K562 (cell line): Measurements from ENCODE around the gene CCNB1.
"Not testable (repeated sequence)": the region's sequence is repeated elsewhere in the genome, so short reads cannot be mapped to it uniquely, and the experiment has no call there.

ENCODE experiments used
- CREB1 ChIP-seq, 2 experiments: sonication (generic) in 1 of 2; formaldehyde crosslinking in 1 of 2; IDR thresholded peaks; 2 replicates each; pipeline versions ENCODE4 v1.6.1 to v1.8.0; 2012 to 2022; ENCODE audit warnings: inconsistent platforms in 1 of 2, mild to moderate bottlenecking in 1 of 2, missing genetic modification reagents in 1 of 2, moderate library complexity in 1 of 2
- HDGF ChIP-seq: fragments of 450-650 bp; IDR thresholded peaks from 2 replicates; pipeline ENCODE4 v1.6.1; 2016
- TEAD1 ChIP-seq, 2 experiments: fragments of 450-650 bp in 1 of 2; sonication (generic) in 1 of 2; formaldehyde crosslinking; IDR thresholded peaks; 2 replicates each; pipeline versions ENCODE4 v1.4.0 to v1.8.0; 2020 to 2022; ENCODE audit warnings: mild to moderate bottlenecking in 2 of 2, missing genetic modification reagents in 1 of 2
- ZNF165 ChIP-seq: fragments of 250-450 bp; sonication (Bioruptor Pico); IDR thresholded peaks from 2 replicates; pipeline ENCODE4 v1.4.0; 2020; ENCODE audit warnings: borderline replicate concordance
- ZNF232 ChIP-seq: sonication (generic); formaldehyde crosslinking; IDR thresholded peaks from 2 replicates; pipeline ENCODE4 v1.8.0; 2022; ENCODE audit warnings: mild to moderate bottlenecking, missing genetic modification reagents
- TF ChIP-seq, protein P1 (sequence below), 3 experiments: IDR thresholded peaks in 2 of 3; conservative IDR thresholded peaks in 1 of 3; 2 replicates each; pipeline ENCODE4 v1.5.1; 2011 to 2012; ENCODE audit warnings: low read length in 3 of 3, mild to moderate bottlenecking in 3 of 3, control low read depth in 2 of 3, improper control_type of control experiment in 1 of 3, inconsistent platforms in 1 of 3, low read depth in 1 of 3, mixed read lengths in 1 of 3, moderate library complexity in 1 of 3; ENCODE audit not compliant: insufficient read depth in 2 of 3
- TF ChIP-seq, protein P2 (sequence below), 2 experiments: fragments of 450-650 bp; formaldehyde crosslinking in 1 of 2; IDR thresholded peaks; 2 replicates each; pipeline versions ENCODE4 v1.4.0 to v1.6.1; 2014 to 2020; ENCODE audit warnings: mild to moderate bottlenecking in 2 of 2, borderline replicate concordance in 1 of 2, low read depth in 1 of 2

DNA sequence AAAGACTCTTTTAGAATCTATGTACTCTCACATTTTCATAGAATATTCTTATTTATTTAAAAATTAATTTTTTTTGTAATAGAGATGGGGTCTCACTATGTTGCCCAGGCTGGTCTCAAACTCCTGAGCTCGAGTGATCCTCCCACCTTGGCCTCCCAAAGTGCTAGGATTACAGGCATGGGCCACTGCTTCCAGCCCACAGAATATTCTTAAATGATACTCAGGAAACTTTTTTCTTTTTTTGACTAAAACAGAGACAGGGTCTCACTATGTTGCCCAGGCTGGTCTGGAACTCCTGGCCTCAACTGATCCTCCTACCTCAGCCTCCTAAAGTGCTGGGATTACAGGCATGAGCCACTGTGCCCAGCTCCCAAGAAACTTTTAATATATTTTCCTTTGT, 29.7 kb upstream of the CCNB1 start:
- TF ChIP-seq ZNF232 (CRISPR knock-in tag); TEAD1 (CRISPR knock-in tag; IDR thresholded peaks at IDR 0.05); CREB1 (IDR thresholded peaks at IDR 0.05); CREB1 (CRISPR knock-in tag; IDR thresholded peaks at IDR 0.05); ZNF165 (CRISPR knock-in tag); HDGF: not testable (repeated sequence)
- TF ChIP-seq, protein P1, sequence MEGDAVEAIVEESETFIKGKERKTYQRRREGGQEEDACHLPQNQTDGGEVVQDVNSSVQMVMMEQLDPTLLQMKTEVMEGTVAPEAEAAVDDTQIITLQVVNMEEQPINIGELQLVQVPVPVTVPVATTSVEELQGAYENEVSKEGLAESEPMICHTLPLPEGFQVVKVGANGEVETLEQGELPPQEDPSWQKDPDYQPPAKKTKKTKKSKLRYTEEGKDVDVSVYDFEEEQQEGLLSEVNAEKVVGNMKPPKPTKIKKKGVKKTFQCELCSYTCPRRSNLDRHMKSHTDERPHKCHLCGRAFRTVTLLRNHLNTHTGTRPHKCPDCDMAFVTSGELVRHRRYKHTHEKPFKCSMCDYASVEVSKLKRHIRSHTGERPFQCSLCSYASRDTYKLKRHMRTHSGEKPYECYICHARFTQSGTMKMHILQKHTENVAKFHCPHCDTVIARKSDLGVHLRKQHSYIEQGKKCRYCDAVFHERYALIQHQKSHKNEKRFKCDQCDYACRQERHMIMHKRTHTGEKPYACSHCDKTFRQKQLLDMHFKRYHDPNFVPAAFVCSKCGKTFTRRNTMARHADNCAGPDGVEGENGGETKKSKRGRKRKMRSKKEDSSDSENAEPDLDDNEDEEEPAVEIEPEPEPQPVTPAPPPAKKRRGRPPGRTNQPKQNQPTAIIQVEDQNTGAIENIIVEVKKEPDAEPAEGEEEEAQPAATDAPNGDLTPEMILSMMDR (IDR thresholded peaks at IDR 0.05 in 2 of 3, conservative IDR thresholded peaks at IDR 0.05 in 1 of 3; ENCODE audit: insufficient read depth in 2 of 3, low read depth in 1 of 3, low read length in 3 of 3) = not testable (repeated sequence)
- TF ChIP-seq, protein P2, sequence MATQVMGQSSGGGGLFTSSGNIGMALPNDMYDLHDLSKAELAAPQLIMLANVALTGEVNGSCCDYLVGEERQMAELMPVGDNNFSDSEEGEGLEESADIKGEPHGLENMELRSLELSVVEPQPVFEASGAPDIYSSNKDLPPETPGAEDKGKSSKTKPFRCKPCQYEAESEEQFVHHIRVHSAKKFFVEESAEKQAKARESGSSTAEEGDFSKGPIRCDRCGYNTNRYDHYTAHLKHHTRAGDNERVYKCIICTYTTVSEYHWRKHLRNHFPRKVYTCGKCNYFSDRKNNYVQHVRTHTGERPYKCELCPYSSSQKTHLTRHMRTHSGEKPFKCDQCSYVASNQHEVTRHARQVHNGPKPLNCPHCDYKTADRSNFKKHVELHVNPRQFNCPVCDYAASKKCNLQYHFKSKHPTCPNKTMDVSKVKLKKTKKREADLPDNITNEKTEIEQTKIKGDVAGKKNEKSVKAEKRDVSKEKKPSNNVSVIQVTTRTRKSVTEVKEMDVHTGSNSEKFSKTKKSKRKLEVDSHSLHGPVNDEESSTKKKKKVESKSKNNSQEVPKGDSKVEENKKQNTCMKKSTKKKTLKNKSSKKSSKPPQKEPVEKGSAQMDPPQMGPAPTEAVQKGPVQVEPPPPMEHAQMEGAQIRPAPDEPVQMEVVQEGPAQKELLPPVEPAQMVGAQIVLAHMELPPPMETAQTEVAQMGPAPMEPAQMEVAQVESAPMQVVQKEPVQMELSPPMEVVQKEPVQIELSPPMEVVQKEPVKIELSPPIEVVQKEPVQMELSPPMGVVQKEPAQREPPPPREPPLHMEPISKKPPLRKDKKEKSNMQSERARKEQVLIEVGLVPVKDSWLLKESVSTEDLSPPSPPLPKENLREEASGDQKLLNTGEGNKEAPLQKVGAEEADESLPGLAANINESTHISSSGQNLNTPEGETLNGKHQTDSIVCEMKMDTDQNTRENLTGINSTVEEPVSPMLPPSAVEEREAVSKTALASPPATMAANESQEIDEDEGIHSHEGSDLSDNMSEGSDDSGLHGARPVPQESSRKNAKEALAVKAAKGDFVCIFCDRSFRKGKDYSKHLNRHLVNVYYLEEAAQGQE (IDR thresholded peaks at IDR 0.05; ENCODE audit: borderline replicate concordance) = not testable (repeated sequence)
- TF ChIP-seq, protein P2 (CRISPR knock-in tag; IDR thresholded peaks at IDR 0.05; ENCODE audit: low read depth) = not testable (repeated sequence)
